Activated CD8-positive, alpha-beta T cell treated with anti-CD3 and anti-CD28 coated beads, Interleukin-2, amount 10 ng/mL, durations not matched to agents 7 days and 5 days (primary cell): ENCODE measurements around the gene OSBPL7. TPM values are rescaled to one million over a fixed set of nuclear protein-coding genes. Genes with fewer than 3 reads are reported as not detected.

Experiments
- ATAC-seq: fragments of 150-1000 bp; cut with Tn5 transposase; one replicate; pipeline ENCODE4 v1.10.0; 2021; ENCODE audit warnings: moderate library complexity
- CTCF ChIA-PET: fragments of 350-600 bp; sonication (Branson Sonifier 250); formaldehyde crosslinking; loops from one replicate; lab custom pipeline; 2021; ENCODE audit warnings: antibody characterized with exemption; lab: Charles Lee
- POLR2A ChIA-PET: fragments of 350-600 bp; sonication (Branson Sonifier 250); formaldehyde crosslinking; loops from one replicate; lab custom pipeline; 2021; ENCODE audit warnings: antibody characterized with exemption; lab: Charles Lee
- DNase-seq: peaks from one replicate; pipeline ENCODE4 v3.0.0-alpha.2; 2020
- H3K27ac Mint-ChIP-seq: one replicate; pipeline ENCODE4 v1.8.0; 2021; ENCODE audit warnings: mild to moderate bottlenecking, mixed read lengths
- H3K27me3 Mint-ChIP-seq: one replicate; pipeline ENCODE4 v1.8.0; 2021; ENCODE audit warnings: low read depth, mixed read lengths
- H3K36me3 Mint-ChIP-seq: one replicate; pipeline ENCODE4 v1.8.0; 2021; ENCODE audit warnings: low read depth, mixed read lengths
- H3K4me1 Mint-ChIP-seq: one replicate; pipeline ENCODE4 v1.8.0; 2021; ENCODE audit warnings: low read depth, mixed read lengths
- H3K4me3 Mint-ChIP-seq: one replicate; pipeline ENCODE4 v1.8.0; 2021; ENCODE audit warnings: mild to moderate bottlenecking, mixed read lengths
- H3K9me3 Mint-ChIP-seq: one replicate; pipeline ENCODE4 v1.8.0; 2022; ENCODE audit warnings: mixed read lengths; ENCODE audit not compliant: insufficient read depth
- total RNA-seq, 2 experiments: library from RNA; stranded (reverse); gene quantifications; one replicate each; pipeline ENCODE4 v1.2.3, GENCODE V29; 2021

Gene OSBPL7
- total RNA-seq, 2 experiments from 2014 or later = 33.0 to 33.6 TPM

GRCh38 chr17:47762728-47763127 lies 58.9 kb downstream of the OSBPL7 start:
- Mint-ChIP-seq H3K9me3 (peaks cover 5% of the 10 kb centered on the region), H3K36me3 (peaks cover 1% of the 10 kb centered on the region), H3K4me3 (no peak overlapping the region), H3K4me1 (peaks cover 9% of the 10 kb centered on the region), H3K27ac (no peak overlapping the region), H3K27me3 (peaks cover 28% of the 10 kb centered on the region)
- CTCF ChIA-PET = interaction anchor here (1.6 kb wide), 1 partner anchor 99 kb away, joined by 4 read pairs; no protein-coding TSS in a partner anchor
- no peak for ATAC-seq
- POLR2A ChIA-PET = interaction anchor here (0.6 kb wide), 1 partner anchor 411 kb away, joined by 3 read pairs; no protein-coding TSS in a partner anchor
- no peak for DNase-seq

GRCh38 chr17:47760409-47761140 lies 61.0 kb downstream of the OSBPL7 start:
- Mint-ChIP-seq H3K9me3 (peaks cover 17% of the 10 kb centered on the region), H3K36me3 (peaks cover 1% of the 10 kb centered on the region), H3K4me3 (no peak overlapping the region), H3K27me3 (peaks cover 28% of the 10 kb centered on the region), H3K27ac (no peak overlapping the region), H3K4me1 (peaks cover 9% of the 10 kb centered on the region)
- ChIA-PET CTCF (no interaction called here), POLR2A (no interaction called here)
- ATAC-seq (no peak), DNase-seq (no peak)

- Mint-ChIP-seq H3K4me1 (no peaks in the 10 kb centered on the region), H3K4me3 (no peak overlapping the region), H3K9me3 (peaks cover 17% of the 10 kb centered on the region), H3K27ac (no peak overlapping the region), H3K27me3 (peaks cover 24% of the 10 kb centered on the region), H3K36me3 (peaks cover 2% of the 10 kb centered on the region)
- POLR2A ChIA-PET = no interaction called here
- ATAC-seq = no peak
- CTCF ChIA-PET = no interaction called here
- no peak for DNase-seq
These were observed 64.2 kb downstream of the OSBPL7 start for GRCh38 chr17:47757386-47757785.

Other genes with a start within 250 kb of the OSBPL7 start
- 100 to 1,000 TPM; 413 to 427 TPM for gene KPNB1, start 171.9 kb downstream of the OSBPL7 start, total RNA-seq
- 1 to 10 TPM; 2.4 to 3.7 TPM for gene TBKBP1, start 127.6 kb downstream of the OSBPL7 start, total RNA-seq
- gene TBX21, start 88.6 kb downstream of the OSBPL7 start, total RNA-seq = 10 to 100 TPM; 27.4 to 27.5 TPM
- gene MRPL10, start 9.7 kb upstream of the OSBPL7 start, total RNA-seq = 10 to 100 TPM; 37.9 to 41.6 TPM
- under 1 TPM; 0.82 to 0.97 TPM for gene LRRC46, start 9.9 kb upstream of the OSBPL7 start, total RNA-seq
- 10 to 100 TPM; 24.1 to 24.8 TPM for gene SCRN2, start 19.5 kb upstream of the OSBPL7 start, total RNA-seq
- under 1 TPM in 1 of 2 experiments, not detected in 1; 0.05 TPM for gene SP6, start 29.4 kb upstream of the OSBPL7 start, total RNA-seq
- 10 to 100 TPM; 23.7 to 24.5 TPM for gene SP2, start 74.4 kb upstream of the OSBPL7 start, total RNA-seq
- 10 to 100 TPM; 37.9 to 44.0 TPM for gene PNPO, start 119.8 kb upstream of the OSBPL7 start, total RNA-seq
- gene PRR15L, start 136.1 kb upstream of the OSBPL7 start, total RNA-seq = not detected
- 100 to 1,000 TPM; 186 to 196 TPM for gene CDK5RAP3, start 149.3 kb upstream of the OSBPL7 start, total RNA-seq
- gene COPZ2, start 216.0 kb upstream of the OSBPL7 start, total RNA-seq = 1 to 10 TPM; 5.1 to 5.5 TPM
- gene NFE2L1, start 226.6 kb upstream of the OSBPL7 start, total RNA-seq = 10 to 100 TPM; 44.1 to 50.7 TPM